GM18951 (cell line): ENCODE results near the gene PPP4C.

Experiments used
- POLR2A ChIP-seq: IDR thresholded peaks from 4 replicates; pipeline ENCODE4 v1.6.1; 2011; ENCODE audit warnings: mild to moderate bottlenecking; ENCODE audit not compliant: insufficient read length, insufficient read depth; ENCODE audit errors: extremely low read depth
- in situ Hi-C: fragments of 300-500 bp; cut with MboI; formaldehyde crosslinking; loops from one replicate; pipeline ENCODE4 v1.12.0; 2022; ENCODE audit warnings: low sequenced_read_pairs, mixed read lengths, inconsistent platforms; ENCODE audit not compliant: unreplicated experiment

PPP4C gene

DNA sequence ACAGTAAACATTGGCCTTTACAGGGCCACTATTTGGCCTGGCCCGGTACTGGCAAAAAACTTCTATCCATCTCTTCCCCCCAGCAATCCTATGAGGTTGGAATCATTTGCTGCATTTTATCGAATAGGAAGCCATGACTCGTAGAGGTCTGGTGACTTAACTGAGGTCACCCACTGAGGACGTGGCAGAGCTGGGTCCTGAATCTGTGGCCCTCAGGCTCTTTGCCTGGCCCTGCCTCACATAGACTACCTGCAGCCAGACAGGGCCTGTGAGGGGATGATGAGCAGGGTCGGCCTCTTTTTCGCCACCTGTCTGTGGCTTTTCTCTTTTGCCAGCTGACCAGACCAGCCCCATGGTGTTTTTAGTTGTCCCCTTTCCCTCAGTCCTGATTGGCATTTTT, 1.9 kb downstream of the PPP4C start:
- in situ Hi-C loops: no loop called here
- no peak for TF ChIP-seq POLR2A

DNA sequence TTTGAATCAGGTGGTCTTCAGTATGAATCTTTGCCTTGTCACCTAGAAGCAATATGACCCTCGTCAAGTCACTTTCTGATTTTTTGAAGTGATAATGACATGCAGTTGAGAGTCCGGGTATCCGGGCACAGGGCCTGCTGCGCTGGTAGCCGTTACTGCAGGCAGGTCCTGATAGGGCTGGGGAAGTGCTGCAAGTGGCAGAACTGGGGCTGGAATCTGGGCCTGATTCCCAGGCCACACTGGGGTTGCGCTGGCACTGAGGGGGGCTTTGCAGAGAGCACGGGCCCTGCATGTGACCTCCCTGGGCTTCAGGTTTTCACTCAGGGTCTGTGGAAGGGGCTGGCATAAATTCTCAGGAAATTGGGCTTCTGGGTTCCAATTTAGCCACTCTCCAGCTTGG, 3.0 kb downstream of the PPP4C start:
- TF ChIP-seq POLR2A: no peak
- in situ Hi-C loops: no loop called here

GRCh38 chr16:30079480-30079879, 3.7 kb downstream of the PPP4C start:
- TF ChIP-seq POLR2A: no peak
- in situ Hi-C loops: no loop called here

- in situ Hi-C loops: no loop called here
- TF ChIP-seq POLR2A: no peak
These were observed 6.8 kb downstream of the PPP4C start for GRCh38 chr16:30082545-30083090.

- in situ Hi-C loops: no loop called here
- TF ChIP-seq POLR2A: no peak
These were observed 7.6 kb downstream of the PPP4C start for GRCh38 chr16:30083216-30084055.

GRCh38 chr16:30084096-30084815, 8.5 kb downstream of the PPP4C start:
- in situ Hi-C loops: no loop called here
- TF ChIP-seq POLR2A: peak; percentile 10

GRCh38 chr16:30084816-30085159, 9.0 kb downstream of the PPP4C start:
- TF ChIP-seq POLR2A: no peak
- in situ Hi-C loops: no loop called here

GRCh38 chr16:30085247-30085646, 9.5 kb downstream of the PPP4C start:
- no peak for TF ChIP-seq POLR2A
- in situ Hi-C loops: no loop called here

DNA sequence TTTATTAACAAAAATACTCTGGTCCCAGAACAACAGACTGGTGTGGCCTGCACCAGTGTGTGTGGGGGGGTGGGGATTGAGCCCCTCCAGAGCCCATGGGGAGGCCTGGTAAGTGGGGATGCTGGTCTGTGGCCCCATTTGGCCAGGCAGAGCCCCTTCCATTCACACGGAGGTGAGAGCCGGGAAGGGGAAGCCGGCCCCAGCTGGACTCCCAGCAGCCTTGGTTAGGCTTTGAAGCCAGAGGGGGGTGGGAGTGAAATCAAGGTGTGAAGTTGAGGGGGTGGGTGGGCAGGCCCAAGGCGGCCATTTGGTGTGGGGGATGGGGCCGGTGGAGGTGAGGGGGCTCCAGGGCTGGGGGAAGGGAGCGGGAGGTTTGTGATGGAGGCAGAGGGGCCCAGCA, 10.0 kb downstream of the PPP4C start:
- TF ChIP-seq POLR2A: no peak
- in situ Hi-C loops: no loop called here

DNA sequence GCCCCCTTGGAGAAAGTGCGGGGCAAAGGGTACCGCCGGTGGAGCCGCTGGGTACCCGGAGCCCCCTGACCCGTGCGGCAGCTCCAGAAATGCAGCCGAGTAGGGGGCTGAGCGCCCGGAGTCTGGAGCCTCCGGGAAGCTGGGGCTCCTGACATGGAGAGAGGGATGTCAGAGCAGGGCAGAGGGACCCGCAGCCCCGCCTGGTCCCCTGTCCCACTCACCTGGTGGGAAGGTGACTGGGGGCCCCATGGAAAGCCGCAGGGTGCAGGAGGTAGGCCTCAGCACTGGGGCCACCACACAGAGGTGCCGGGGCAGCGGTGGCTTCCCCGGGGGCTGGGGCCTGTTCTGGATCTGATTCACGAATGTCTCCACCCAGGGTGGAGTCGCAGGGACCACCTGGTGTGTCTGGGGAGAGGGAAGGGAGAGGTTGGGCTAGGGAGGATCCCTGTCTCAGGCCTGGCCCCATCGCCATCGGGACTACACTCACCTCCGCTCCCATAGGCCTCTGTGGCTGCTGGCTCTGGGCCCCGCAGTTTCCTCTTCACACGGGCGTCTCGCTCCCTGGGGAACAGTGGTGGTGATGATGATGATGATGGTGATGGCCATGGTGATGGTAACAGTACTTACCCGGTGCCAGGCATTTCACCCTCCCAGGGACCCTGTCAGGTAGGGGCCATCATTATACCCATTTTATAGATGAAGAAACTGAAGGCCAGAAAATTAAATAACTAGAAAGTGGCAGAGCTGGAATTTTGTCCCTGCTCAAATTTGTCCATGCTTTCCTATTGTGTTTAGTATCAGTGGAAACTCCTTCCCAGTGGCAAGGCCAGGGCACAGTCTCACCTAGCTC, 10.7 kb downstream of the PPP4C start:
- in situ Hi-C loops: no loop called here
- TF ChIP-seq POLR2A: no peak

GRCh38 chr16:30087181-30087898, 11.5 kb downstream of the PPP4C start:
- TF ChIP-seq POLR2A: no peak
- in situ Hi-C loops: no loop called here

- no peak for TF ChIP-seq POLR2A
- in situ Hi-C loops: no loop called here
These were observed 12.5 kb downstream of the PPP4C start for GRCh38 chr16:30088237-30088831.
